Adrenal gland (tissue), 12 donors: Measurements from ENCODE around the gene SYNGR2. TPM values are rescaled to one million over a fixed set of nuclear protein-coding genes. Genes with fewer than 3 reads are reported as not detected.

Experiments used
- DNase-seq, 7 donors: peaks; one replicate each; pipeline ENCODE4 v3.0.0-alpha.2; 2019 to 2020
- H3K27ac ChIP-seq, 5 donors: fragments of 200-600 bp; sonication (generic) in 4 of 5; 1 replicate in 3 of 5; 2 replicates in 2 of 5; pipeline versions ENCODE4 v1.5.1 to v1.8.0; 2016 to 2020; ENCODE audit warnings: mild to moderate bottlenecking in 1 of 5
- H3K27me3 ChIP-seq: fragments of 200-600 bp; 2 replicates; pipeline ENCODE4 v1.8.0; 2021
- H3K36me3 ChIP-seq, 2 donors: fragments of 200-600 bp; replicated peaks in 1 of 2; 1 replicate in 1 of 2; 2 replicates in 1 of 2; pipeline versions ENCODE4 v1.5.1 to v1.8.0; 2018 to 2022
- H3K4me1 ChIP-seq, 2 donors: fragments of 200-600 bp; replicated peaks in 1 of 2; 1 replicate in 1 of 2; 2 replicates in 1 of 2; pipeline versions ENCODE4 v1.5.1 to v1.8.0; 2018 to 2021
- H3K4me3 ChIP-seq, 4 donors: fragments of 200-600 bp; sonication (generic) in 3 of 4; one replicate each; pipeline ENCODE4 v1.5.1; 2016 to 2018
- H3K9me3 ChIP-seq, 3 donors: fragments of 200-600 bp; sonication (generic) in 1 of 3; replicated peaks in 1 of 3; 1 replicate in 2 of 3; 2 replicates in 1 of 3; pipeline versions ENCODE4 v1.5.1 to v1.8.0; 2016 to 2021
- CTCF ChIP-seq, 6 experiments: fragments of 450-650 bp in 4 of 6; fragments of 200-600 bp in 2 of 6; sonication (generic) in 1 of 6; IDR thresholded peaks; 1 replicate in 5 of 6; 2 replicates in 1 of 6; pipeline versions ENCODE4 v1.5.1 to v1.8.0; 2016 to 2021; ENCODE audit warnings: antibody characterized with exemption in 6 of 6, mild to moderate bottlenecking in 2 of 6, moderate library complexity in 1 of 6
- POLR2A ChIP-seq, 2 donors: fragments of 450-650 bp; IDR thresholded peaks; one replicate each; pipeline ENCODE4 v1.6.1; 2017; ENCODE audit warnings: antibody characterized with exemption in 2 of 2, mild to moderate bottlenecking in 2 of 2, moderate library complexity in 1 of 2
- WGBS, 4 donors: extraction: QIAGEN DNeasy Blood & Tissue Kit in 2 of 4; methylation state at CpG; one replicate each; pipeline versions ENCODE4 v1.1.5 to v1.1.7; 2013 to 2017; 5-methylcytosine and 5-hydroxymethylcytosine counted together
- intact Hi-C, 2 donors: fragments of 100-400 bp; cut with DNase I; formaldehyde crosslinking; loops; one replicate each; pipeline versions ENCODE4 v1.14.1 to v1.15.0; 2022 to 2023
- polyA plus RNA-seq, 3 donors: library from polyadenylated mRNA; stranded (reverse); fragments of 200-250 nt in 2 of 3; fragments of 350-450 nt in 1 of 3; fragmentation: Illumina TruSeq in 1 of 3; extraction: RNeasy Lipid Tissue Mini Kit (QIAGEN cat#74804) in 1 of 3; gene quantifications; one replicate each; pipeline ENCODE4 v1.2.3, GENCODE V29; 2013 to 2014
- total RNA-seq, 9 donors: library from RNA; depleted of rRNA in 4 of 9; stranded (reverse); fragments of >200 nt in 4 of 9; fragments of 120-200 nt in 1 of 9; fragmentation: NEBNext Ultra II Directional in 1 of 9; extraction: Animal tissue kit (Norgen Biotek cat#: 25700) in 1 of 9; gene quantifications; one replicate each; pipeline versions ENCODE4 v1.1.0 to v1.2.4, GENCODE V29; 2013 to 2023
- donor health status: healthy with polysubstance abuse.
- donor health status: Bipolar disorder and iron deficiency.
- donor health status: DM: yes; HTN: yes; CAD: no.
- donor health status: DM: no; HTN: no; CAD: no.
- donor health status: DM: no; HTN: no; CAD: no.
- donor health status: DM: yes; HTN: yes; CAD: no.

Gene SYNGR2
- total and polyA plus RNA-seq, 12 donors, result 32.7 to 98.1 (median 58.3) TPM

- H3K9me3 ChIP-seq, result no peaks in the 10 kb centered on the region
- intact Hi-C loops, result loop anchor here in 1 of 2 donors (5.0 kb wide), 1 partner anchor 44 kb away; no protein-coding TSS in a partner anchor
- H3K4me1 ChIP-seq, result peaks cover 12 to 47% of the 10 kb centered on the region in 2 donors
- H3K27me3 ChIP-seq, result peaks cover 11% of the 10 kb centered on the region
- peak overlapping the region in 3 of 4 donors; percentile 18 to 74 (median 33) for H3K4me3 ChIP-seq
- TF ChIP-seq CTCF (IDR thresholded peaks at IDR 0.05) (no peak), POLR2A (IDR thresholded peaks at IDR 0.05) (no peak)
- H3K27ac ChIP-seq, result peak overlapping the region in 4 of 5 donors; percentile 70 to 91 (median 72)
- no peak for DNase-seq
- WGBS, 4 donors, result 7 to 23% (median 15%) methylated on average over 8 to 39 of the region's 39 CpGs
- no peaks in the 10 kb centered on the region for H3K36me3 ChIP-seq
Observed at GRCh38 chr17:78127888-78128550, 40.4 kb upstream of the SYNGR2 start.

- Histone ChIP-seq H3K4me1 (peaks cover 12 to 47% of the 10 kb centered on the region in 2 donors), H3K9me3 (no peaks in the 10 kb centered on the region), H3K27ac (peak within 1 kb of the TSS in 4 of 5 donors; percentile 70 to 91 (median 72)), H3K27me3 (peaks cover 11% of the 10 kb centered on the region), H3K36me3 (no peaks in the 10 kb centered on the region), H3K4me3 (peak within 1 kb of the TSS in 3 of 4 donors; percentile 18 to 74 (median 33))
- 1 to 9% (median 4%) methylated on average over 15 to 54 of the region's 54 CpGs for WGBS, 4 donors
- intact Hi-C loops, result loop anchor here in 1 of 2 donors (5.0 kb wide), 1 partner anchor 44 kb away; no protein-coding TSS in a partner anchor
- peak in 1 of 7 donors; percentile 28 for DNase-seq
- TF ChIP-seq CTCF (IDR thresholded peaks at IDR 0.05), result no peak
- TF ChIP-seq POLR2A (IDR thresholded peaks at IDR 0.05), result no peak
Observed at GRCh38 chr17:78128551-78129350, 39.6 kb upstream of the SYNGR2 start, which contains the start of gene TMC6. Gene TMC6, minus strand, starts transcription at chr17:78128755. Its CDS starts 1,923 bp downstream, at chr17:78126832.

GRCh38 chr17:78129351-78130089, 38.9 kb upstream of the SYNGR2 start:
- no peaks in the 10 kb centered on the region for H3K36me3 ChIP-seq
- H3K4me1 ChIP-seq, result peaks cover 12 to 47% of the 10 kb centered on the region in 2 donors
- peak overlapping the region in 2 of 5 donors; percentile 47 to 91 for H3K27ac ChIP-seq
- WGBS, 4 donors, result 54 to 66% (median 61%) methylated on average over 3 to 4 of the region's 4 CpGs
- DNase-seq, result no peak
- intact Hi-C loops, result loop anchor here in 1 of 2 donors (5.0 kb wide), 1 partner anchor 43 kb away; no protein-coding TSS in a partner anchor
- TF ChIP-seq CTCF (IDR thresholded peaks at IDR 0.05) (no peak), POLR2A (IDR thresholded peaks at IDR 0.05) (no peak)
- H3K4me3 ChIP-seq, result no peak overlapping the region
- no peaks in the 10 kb centered on the region for H3K9me3 ChIP-seq
- peaks cover 11% of the 10 kb centered on the region for H3K27me3 ChIP-seq
